Islet precursor cell (in vitro differentiated cells): ENCODE data around the gene DNAJC28.
"Not testable (repeated sequence)": the region's sequence is repeated elsewhere in the genome, so short reads cannot be mapped to it uniquely, and the experiment has no call there.

ENCODE experiments used
- DNase-seq: peaks from one replicate; pipeline ENCODE4 v3.0.0-alpha.2; 2018

DNAJC28 gene

DNA sequence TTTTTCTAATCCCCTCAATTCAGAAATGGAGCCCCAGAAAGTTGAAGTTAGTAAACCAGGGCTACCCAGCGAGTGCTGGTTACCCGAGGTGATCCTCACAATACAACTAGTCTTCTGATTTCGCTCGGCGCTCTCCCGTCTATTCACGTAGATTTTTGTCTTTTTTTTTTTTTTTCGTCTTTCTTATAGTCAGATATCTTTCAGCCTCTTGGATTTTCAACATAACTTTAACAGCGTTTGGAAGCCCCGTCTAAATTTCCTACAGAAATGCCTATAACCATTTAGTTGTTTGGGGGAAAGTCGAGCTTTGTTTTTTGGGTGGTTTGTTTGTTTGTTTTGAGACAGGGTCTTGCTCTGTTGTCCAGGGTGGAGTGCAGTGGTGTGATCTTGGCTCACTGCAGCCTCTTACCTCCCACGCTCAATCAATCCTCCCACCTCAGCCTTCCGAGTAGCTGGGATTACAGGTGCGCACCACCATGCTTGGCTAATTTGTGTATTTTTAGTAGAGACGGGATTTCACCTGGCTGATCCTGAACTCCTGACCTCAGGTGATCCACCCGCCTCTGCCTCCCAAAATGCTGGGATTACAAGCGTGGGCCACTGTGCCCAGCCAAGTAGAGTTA lies 10.9 kb downstream of the DNAJC28 start:
- DNase-seq, result no peak

DNA sequence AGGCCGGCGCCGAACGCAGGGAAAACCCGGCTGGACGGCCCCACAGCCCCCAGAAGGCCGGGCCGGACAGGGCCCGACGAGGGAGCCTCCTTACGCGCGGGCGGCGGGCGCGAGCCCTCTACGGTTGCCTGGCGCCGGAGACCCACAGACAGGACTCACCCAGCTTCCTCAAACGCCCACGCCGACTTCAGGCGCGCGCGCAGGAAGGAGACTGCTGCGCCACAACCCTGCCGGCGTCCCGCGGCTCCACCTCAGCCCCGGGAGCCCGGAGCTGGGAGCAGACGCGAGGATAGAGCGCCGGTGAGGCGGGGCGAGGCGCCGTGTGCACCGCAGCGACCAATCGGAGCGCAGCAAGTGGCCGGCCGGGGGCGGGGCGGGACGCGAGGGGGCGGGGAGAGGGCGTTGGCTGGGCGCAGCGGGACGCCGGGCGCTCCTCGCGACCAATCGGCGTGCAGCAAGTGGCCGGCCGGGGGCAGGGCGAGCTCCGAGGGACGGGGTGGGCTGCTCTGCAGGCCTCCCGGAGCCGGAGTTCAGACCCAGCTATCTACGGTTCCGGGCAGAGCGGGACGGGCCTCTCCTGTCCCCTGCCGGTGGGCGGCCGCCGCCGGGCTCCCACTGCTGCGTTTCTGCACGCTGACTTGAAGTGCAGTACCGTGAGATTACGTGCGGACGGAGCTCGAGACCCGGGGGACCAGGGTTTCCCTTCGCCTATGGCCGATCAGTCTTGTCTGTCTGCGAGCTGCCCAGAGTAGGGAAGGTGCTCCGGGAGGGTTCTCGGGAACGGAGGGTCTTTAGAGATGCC lies 11.6 kb downstream of the DNAJC28 start, which contains the start of gene TMEM50B:
Gene TMEM50B (minus strand): TSS at position 296 of the 802 bp plus-strand sequence. CDS start 11,089 bp downstream, outside the sequence.
- DNase-seq, result peak; percentile 99

DNA sequence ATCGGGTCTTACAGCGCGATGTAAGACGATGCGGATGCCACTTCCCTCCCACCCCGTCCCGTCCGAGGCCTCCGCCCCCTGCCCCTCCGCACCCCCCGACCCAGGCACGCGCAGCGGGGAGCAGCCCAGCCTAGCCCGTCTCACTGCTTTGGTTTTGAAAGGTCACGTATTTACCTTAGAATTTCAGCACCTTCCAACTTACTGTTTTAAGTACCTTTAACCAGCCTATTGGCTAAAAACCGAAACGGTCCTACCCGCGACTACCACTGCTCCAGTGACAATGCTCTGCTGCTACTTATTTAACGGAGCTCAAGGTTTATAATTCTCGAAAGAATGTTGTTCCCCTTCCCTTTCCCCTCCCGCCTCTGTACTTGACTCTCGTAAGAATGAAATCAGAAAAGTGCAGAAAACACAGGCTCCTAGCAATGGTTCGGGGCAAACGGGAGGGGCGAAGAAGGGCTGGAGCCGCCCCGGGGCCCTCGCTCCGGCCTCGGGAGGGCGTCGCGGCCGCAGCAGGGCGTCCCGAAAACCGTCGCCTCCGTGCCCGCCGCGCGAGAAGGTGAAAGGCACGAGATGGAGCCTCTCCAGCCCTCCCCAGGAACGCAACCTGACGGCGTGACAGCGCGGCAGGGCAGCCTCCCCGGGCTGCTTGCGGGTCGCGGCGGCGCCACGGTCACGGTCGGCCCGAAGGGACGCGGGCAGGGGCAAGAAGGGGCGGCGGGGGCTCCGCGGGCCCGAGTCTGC lies 12.4 kb downstream of the DNAJC28 start:
- peak; percentile 62 for DNase-seq

DNA sequence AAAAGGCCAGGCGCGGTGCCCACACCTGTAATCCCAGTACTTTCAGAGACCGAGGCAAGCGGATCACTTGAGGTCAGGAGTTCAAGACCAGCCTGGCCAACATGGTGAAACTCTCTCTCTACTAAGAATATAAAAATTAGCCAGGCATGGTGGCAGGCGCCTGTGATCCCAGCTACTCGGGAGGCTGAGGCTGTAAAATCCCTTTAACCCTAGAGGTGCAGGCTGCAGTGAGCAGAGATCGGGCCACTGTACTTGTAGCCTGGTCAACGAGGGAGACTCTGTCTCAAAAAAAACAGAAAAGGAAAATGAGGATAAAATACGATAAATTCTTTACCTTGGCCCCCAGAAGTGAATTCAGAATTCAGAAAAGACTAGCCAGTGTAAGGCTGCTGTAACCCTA lies 13.3 kb downstream of the DNAJC28 start:
- no peak for DNase-seq

DNA sequence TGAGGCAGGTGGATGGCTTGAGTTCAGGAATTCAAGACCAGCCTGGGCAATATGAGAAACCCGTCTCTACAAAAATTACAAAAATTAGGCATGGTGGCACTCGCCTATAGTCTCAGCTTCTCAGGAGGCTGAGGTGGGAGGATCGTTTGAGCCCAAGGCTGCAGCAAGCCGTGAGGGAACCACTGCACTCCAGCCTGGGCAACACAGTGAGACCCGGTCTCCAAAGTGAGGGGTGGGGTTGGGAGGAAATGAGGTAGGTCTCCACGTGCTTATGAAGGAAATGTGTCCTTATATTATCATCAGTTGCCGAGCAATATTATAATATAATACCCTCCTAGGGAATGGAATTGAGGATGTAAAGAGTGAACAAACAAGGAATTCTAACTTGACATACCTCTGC lies 14.4 kb downstream of the DNAJC28 start:
- no peak for DNase-seq

DNA sequence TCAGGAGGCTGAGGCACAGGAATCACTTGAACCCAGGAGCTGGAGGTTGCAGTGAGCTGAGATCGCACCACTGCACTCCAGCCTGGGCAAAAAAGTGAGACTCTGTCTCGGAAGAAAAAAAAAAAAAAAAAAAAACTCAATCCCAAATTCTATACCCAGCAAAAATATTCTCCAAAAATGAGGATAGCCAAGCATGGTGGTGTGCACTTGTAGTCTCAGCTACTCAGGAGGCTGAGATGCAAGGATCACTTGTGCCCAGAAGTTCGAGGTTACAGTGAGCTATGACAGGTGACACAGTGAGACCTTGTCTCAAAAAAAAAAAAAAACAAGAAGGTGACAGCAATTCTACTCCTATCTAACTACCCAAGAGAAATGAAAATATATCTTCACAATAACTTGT lies 18.2 kb downstream of the DNAJC28 start:
- no peak for DNase-seq

DNA sequence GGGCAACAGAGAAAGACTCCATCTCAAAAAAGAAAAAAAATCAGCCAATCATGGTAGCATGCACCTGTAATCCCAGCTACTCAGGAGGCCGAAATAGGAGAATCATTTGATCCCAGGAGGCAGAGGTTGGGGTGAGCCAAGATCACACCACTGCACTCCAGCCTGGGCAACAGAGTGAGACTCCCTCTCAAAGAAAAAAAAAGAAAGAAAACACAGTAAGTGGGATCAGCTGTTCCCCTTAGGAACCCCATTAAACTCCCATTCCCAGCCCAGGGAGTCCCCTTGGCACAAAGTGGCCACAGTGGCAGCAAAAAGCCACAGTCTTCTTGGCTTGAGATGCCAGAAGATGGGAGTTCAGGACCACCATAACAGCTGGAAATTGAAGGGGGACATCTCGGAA lies 20.8 kb downstream of the DNAJC28 start:
- DNase-seq, result no peak

DNA sequence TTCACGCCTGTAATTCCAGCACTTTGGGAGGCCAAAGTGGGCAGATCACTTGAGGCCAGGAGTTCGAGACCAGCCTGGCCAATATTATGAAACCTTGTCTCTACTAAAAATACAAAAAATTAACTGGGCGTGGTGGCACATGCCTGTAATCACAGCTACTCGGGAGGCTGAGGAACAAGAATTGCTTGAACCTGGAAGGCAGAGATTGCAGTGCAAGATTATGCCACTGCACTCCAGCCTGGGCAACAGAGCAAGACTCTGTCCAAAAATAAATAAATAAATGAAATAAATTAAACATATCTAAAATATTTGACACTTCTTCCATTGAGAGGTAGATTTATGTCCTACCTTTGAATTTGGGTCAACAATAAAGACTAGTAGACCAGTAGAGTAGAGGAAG lies 22.3 kb downstream of the DNAJC28 start:
- not testable (repeated sequence) for DNase-seq

DNA sequence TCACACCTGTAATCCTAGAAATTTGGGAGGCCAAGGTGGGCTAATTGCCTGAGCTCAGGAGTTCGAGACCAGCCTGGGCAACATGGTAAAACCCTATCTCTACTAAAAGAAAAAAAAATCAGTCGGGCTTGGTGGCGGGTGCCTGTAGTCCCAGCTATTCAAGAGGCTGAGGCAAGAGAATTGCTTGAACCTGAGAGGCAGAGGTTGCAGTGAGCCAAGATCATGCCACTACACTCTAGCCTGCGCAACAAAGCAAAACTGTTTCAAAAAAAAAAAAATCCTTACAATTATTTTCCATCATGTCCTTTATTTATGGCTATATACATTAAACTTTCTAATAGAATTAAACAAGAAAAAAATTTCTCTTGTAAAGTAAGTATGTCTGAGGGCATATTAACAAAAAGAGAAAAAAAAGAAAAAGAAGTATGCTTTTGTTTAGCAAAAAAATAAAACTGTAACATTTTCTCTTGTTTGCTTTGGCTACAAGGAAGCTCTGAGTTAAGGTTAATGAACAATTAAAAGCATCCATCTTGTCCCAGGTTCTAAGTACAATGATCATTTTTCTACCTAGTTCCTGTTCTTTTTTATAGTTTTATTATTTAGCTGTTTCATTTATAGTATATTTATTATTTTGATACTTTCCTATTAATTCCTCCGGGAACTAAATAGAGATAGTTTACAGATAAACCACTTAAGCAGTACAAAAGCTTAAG lies 29.8 kb downstream of the DNAJC28 start:
- no peak for DNase-seq

DNA sequence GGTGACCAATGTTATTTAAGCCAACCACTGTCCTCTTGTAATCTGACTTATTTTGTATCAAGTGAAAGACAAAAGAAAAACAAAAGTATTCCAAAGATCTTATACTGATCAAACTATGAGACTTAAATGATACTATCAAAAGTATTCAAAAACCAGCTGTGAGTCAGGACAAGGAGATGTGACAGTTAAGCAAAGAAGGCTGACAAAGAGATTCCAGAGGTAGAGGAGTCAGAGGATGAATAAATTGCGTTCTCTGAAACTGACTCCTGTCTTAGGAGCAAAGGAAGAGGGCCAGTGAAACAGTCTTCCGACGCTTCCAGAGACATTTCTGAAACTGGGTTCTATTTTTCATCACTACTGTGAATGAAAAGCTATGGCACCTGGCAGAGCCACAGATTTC lies 32.7 kb downstream of the DNAJC28 start:
- DNase-seq, result no peak

DNA sequence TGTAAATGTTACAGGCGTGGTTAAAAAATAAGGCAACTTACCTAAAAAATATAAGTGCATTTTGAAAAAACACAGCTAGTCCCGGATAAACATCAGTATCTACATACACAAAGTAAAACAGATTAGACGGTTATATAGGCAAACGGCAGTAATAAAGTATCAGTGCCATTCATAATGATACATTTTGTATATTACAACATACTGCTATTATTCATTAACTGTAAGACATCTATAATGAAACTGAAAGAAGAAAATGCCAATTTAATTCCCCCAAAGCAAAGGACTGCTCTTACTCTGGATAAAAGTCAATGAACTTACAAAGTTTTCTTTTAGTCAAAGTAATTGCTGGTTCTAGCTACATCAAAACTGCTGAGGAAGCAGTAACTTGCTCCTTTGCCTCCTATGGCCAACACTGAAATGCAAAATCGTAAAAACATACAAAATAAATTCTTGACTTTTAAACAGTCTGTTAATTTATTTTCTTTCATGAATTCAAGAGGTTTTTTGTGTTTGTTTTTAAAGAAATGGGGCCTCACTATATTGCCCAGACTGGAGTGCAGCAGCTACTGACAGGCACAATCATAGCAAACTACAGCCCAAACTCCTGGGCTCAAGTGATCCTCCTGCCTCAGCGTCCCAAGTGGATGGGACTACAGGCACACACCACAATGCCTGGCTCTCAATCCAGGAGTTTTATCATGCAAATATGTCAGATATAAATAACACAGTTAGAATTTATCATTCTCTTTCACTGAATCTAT lies 35.6 kb downstream of the DNAJC28 start:
- DNase-seq, result no peak

DNA sequence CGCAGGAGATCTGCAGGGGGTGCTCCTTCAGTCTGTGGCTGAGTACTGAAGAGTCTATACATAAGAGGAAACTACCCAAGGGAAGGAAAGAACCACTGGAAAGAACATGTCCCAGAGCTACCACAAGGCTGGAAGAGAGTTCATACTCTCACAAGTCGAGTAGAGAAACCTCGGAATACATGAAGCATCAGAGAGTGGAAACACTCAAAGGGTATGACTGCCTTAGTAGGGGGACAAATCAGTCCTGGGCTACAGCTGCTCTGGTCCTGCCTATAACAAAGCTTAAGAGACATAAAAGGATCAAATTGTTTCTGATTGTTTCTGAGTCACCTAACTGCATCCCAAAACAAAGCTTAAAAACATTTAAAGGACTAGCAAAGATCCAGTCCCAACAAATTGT lies 39.2 kb downstream of the DNAJC28 start:
- no peak for DNase-seq

DNA sequence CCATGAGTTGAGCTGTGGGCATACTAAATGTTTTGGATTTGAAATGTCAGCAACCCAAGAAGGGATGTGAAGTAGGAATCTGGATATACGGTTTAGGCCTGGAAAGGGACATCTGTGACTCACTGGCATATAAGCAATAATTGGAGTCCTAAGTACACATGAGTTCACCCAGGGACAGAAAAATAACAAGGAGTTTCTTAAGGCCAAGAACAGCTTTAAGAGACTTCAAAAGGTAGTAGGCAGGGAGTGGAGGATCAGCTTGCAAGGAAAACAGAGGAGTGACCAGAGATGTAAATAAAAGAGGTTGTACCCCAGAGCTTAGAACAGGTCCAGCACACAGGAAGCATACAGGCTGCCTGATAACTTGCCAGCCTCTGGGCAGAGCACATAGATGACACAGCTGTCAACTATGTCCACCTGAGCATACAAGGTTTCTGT lies 39.9 kb downstream of the DNAJC28 start:
- no peak for DNase-seq

DNA sequence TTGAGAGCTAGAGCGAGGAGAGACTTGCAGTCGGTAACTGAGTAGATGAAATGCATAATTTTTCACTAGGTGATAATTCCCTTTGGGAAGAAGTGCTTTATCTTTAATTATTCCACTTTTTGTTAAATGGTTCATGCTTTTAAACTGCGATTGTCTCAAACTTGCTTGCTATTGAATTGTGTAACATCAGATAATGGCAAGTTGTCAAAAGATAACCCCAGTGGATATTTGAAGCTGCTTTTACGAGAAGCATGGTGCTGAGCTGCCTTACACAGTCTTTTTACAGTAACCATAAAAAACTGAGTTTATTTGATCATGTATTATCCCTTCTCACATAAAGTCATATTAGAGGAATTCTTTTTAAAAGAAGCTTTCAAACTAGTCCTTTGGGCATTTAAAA lies 41.9 kb downstream of the DNAJC28 start:
- no peak for DNase-seq

DNA sequence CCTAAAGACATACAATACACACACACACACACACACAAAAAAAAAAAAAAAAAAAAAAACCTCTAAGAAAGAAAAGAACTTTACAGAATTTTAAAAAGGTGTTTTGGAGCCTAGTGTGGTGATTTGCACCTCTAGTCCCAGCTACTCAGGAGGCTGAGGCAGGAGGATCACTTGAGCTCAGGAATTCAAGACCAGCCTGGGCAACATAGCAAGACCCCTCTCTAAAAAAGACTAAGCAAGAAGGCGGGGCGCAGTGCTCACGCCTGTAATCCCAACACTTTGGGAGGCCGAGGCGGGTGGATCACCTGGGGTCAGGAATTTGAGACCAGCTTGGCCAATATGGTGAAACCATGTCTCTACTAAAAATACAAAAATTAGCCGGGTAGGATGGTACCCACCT lies 44.9 kb downstream of the DNAJC28 start:
- not testable (repeated sequence) for DNase-seq

DNA sequence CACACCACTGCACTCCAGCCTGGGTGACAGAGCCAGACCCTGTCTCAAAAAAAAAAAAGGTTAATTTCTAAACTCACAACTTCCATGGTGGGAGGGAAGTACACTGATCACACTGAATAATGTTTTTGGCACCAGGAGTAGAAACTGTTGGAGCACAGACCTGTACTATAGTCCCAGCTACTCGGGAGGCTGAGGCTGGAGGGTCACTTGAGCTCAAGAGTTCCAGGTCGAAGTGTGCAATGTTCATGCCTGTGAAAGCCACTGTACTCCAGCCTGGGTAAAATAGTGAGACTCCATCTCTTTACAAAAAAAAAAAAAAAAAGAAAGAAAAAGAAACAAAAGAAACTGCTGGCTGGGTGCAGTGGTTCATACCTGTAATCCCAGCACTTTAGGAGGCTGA lies 47.0 kb downstream of the DNAJC28 start:
- DNase-seq, result no peak

DNA sequence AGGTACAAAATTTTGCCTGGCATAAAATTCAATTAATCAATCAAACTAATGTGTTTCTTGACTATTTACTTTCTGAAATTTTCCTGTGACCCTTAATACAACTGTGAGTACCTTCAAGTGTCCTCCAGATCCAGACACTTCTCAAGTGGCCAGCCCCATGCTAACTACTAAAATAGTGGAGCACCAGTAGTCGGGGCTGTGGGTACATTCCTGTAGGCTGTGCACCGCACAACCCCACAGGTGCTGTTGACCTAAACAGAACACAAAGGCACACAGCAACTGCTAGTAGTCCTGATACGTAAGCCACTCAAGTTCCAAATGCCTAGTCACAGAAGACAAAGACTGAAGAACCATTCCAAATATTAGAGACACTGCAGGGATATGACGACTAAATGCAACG lies 48.3 kb downstream of the DNAJC28 start:
- no peak for DNase-seq

DNA sequence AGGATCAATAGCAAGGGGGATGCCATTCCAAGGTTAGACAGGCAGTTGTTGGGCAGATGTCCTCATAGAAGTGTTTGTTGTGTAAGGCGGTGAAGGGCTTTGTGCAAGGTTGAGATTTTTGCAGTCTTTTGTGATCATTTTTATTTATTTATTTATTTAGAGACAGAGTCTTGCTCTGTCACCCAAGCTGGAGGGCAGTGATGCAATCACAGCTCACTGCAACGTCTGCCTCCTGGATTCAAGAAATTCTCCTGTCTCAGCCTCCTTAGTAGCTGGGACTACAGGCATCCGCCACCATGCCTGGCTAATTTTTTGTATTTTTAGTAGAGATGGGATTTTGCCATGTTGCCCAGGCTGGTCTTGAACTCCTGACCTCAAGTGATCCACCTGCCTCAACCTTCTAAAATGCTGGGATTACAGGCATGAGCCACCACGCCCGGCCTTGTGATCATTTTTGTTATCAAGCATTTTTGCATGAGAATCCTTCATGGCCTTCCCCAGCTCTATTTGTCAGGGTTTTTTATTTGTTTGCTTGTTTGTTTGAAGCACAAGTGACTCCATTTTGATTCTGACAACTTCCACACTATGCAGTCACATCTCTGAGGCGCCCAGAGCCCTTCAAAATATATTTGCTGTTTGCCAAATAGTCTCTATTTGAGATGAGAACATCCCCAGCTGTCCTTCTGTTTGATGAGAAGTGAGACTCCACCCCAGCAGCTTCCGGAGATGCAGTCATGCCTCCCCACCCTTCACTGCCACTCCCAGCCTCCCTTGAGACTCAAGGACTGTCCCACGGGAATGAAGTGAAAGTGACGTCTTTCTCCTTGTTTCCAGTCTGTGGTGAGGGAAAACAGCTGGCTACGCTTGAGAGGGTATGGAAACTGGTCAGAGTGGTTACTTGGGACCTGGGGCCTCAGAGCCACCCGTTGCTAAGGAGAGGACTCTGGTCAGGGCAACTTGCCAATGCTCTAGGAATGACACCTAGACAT lies 49.7 kb downstream of the DNAJC28 start:
- no peak for DNase-seq
